Immature natural killer cell (primary cell): ENCODE data around the gene ALDH3A2. TPM values are rescaled to one million over a fixed set of nuclear protein-coding genes. Genes with fewer than 3 reads are reported as not detected.

ENCODE experiments used
- DNase-seq, 3 donors: peaks; one replicate each; pipeline ENCODE4 v3.0.0; 2022; ENCODE audit warnings: mixed read lengths in 1 of 3
- H3K27ac Mint-ChIP-seq, 6 donors: one replicate each; pipeline ENCODE4 v1.8.0; 2020; ENCODE audit warnings: mixed read lengths in 6 of 6, mild to moderate bottlenecking in 5 of 6, inconsistent platforms in 4 of 6, moderate library complexity in 3 of 6
- H3K27me3 Mint-ChIP-seq, 3 donors: one replicate each; pipeline ENCODE4 v1.8.0; 2020 to 2021; ENCODE audit warnings: low read depth in 3 of 3, mild to moderate bottlenecking in 3 of 3, mixed read lengths in 3 of 3, moderate library complexity in 3 of 3, inconsistent platforms in 1 of 3
- H3K36me3 Mint-ChIP-seq, 3 donors: one replicate each; pipeline ENCODE4 v1.8.0; 2020; ENCODE audit warnings: mixed read lengths in 3 of 3, inconsistent platforms in 2 of 3, mild to moderate bottlenecking in 2 of 3
- H3K4me1 Mint-ChIP-seq, 2 donors: one replicate each; pipeline ENCODE4 v1.8.0; 2020; ENCODE audit warnings: inconsistent platforms in 2 of 2, mild to moderate bottlenecking in 2 of 2, mixed read lengths in 2 of 2, moderate library complexity in 1 of 2
- H3K4me3 Mint-ChIP-seq, 5 donors: one replicate each; pipeline ENCODE4 v1.8.0; 2020; ENCODE audit warnings: mild to moderate bottlenecking in 5 of 5, mixed read lengths in 5 of 5, inconsistent platforms in 3 of 5, moderate library complexity in 3 of 5
- H3K9me3 Mint-ChIP-seq, 6 donors: one replicate each; pipeline ENCODE4 v1.8.0; 2020; ENCODE audit warnings: mild to moderate bottlenecking in 6 of 6, mixed read lengths in 6 of 6, inconsistent platforms in 4 of 6, moderate library complexity in 3 of 6
- polyA plus RNA-seq, 3 donors: library from polyadenylated mRNA; unstranded; fragments of 300-500 nt; fragmentation: Illumina TruSeq; gene quantifications; one replicate each; pipeline ENCODE4 v1.2.3, GENCODE V29; 2021

ALDH3A2 gene
- polyA plus RNA-seq, 3 donors from 2014 or later, result 19.8 to 37.4 (median 32.9) TPM

- H3K4me3 Mint-ChIP-seq, result no peak overlapping the region
- H3K36me3 Mint-ChIP-seq, result no peaks in the 10 kb centered on the region
- no peak for DNase-seq
- peaks cover 0 to under 1% of the 10 kb centered on the region in 2 donors for H3K4me1 Mint-ChIP-seq
- H3K9me3 Mint-ChIP-seq, result peaks cover 0 to 4% (median 0%) of the 10 kb centered on the region in 6 donors
- H3K27me3 Mint-ChIP-seq, result peaks cover 2% of the 10 kb centered on the region in 3 donors
- H3K27ac Mint-ChIP-seq, result no peak overlapping the region
Observed at GRCh38 chr17:19641687-19642372, 6.7 kb upstream of the ALDH3A2 start.

- no peaks in the 10 kb centered on the region for H3K36me3 Mint-ChIP-seq
- no peak for DNase-seq
- H3K4me3 Mint-ChIP-seq, result no peak overlapping the region
- peaks cover 6% of the 10 kb centered on the region in 2 donors for H3K4me1 Mint-ChIP-seq
- H3K27ac Mint-ChIP-seq, result no peak overlapping the region
- H3K9me3 Mint-ChIP-seq, result peaks cover 0 to 4% (median 0%) of the 10 kb centered on the region in 6 donors
- peaks cover 2% of the 10 kb centered on the region in 3 donors for H3K27me3 Mint-ChIP-seq
Observed at GRCh38 chr17:19642373-19642893, 6.1 kb upstream of the ALDH3A2 start.

GRCh38 chr17:19644493-19645210, 3.9 kb upstream of the ALDH3A2 start:
- Mint-ChIP-seq H3K4me3 (no peak overlapping the region), H3K4me1 (peaks cover 22 to 25% of the 10 kb centered on the region in 2 donors), H3K36me3 (no peaks in the 10 kb centered on the region), H3K27ac (no peak overlapping the region), H3K9me3 (peaks cover 0 to 2% (median 0%) of the 10 kb centered on the region in 6 donors), H3K27me3 (peaks cover 2 to 10% (median 7%) of the 10 kb centered on the region in 3 donors)
- DNase-seq, result no peak

- Mint-ChIP-seq H3K27me3 (peaks cover 2 to 10% (median 7%) of the 10 kb centered on the region in 3 donors), H3K27ac (peak overlapping the region in 1 of 6 donors; percentile 47), H3K4me3 (peak overlapping the region in 3 of 5 donors; percentile 12 to 67 (median 31)), H3K9me3 (no peaks in the 10 kb centered on the region), H3K36me3 (no peaks in the 10 kb centered on the region), H3K4me1 (peaks cover 28 to 36% of the 10 kb centered on the region in 2 donors)
- peak; percentile 31 to 44 (median 36) for DNase-seq
Observed at GRCh38 chr17:19645734-19646201, 2.8 kb upstream of the ALDH3A2 start.

GRCh38 chr17:19646788-19647696, 1.5 kb upstream of the ALDH3A2 start:
- Mint-ChIP-seq H3K4me1 (peaks cover 30 to 49% of the 10 kb centered on the region in 2 donors), H3K27ac (peak overlapping the region; percentile 80 to 96 (median 92)), H3K36me3 (peaks cover 0 to 3% (median 0%) of the 10 kb centered on the region in 3 donors), H3K4me3 (peak overlapping the region; percentile 94 to 98 (median 96)), H3K9me3 (no peaks in the 10 kb centered on the region), H3K27me3 (peaks cover 2 to 10% (median 7%) of the 10 kb centered on the region in 3 donors)
- peak in 1 of 3 donors; percentile 2 for DNase-seq

GRCh38 chr17:19647697-19648474, 665 bp upstream of the ALDH3A2 start:
- Mint-ChIP-seq H3K27me3 (peaks cover 2 to 10% (median 7%) of the 10 kb centered on the region in 3 donors), H3K4me3 (peak overlapping the region; percentile 94 to 98 (median 96)), H3K27ac (peak overlapping the region; percentile 80 to 96 (median 92)), H3K9me3 (no peaks in the 10 kb centered on the region), H3K4me1 (peaks cover 30 to 51% of the 10 kb centered on the region in 2 donors), H3K36me3 (peaks cover 0 to 9% (median 4%) of the 10 kb centered on the region in 3 donors)
- DNase-seq, result no peak

- peak overlapping the region; percentile 94 to 98 (median 96) for H3K4me3 Mint-ChIP-seq
- peak overlapping the region; percentile 41 to 91 (median 77) for H3K27ac Mint-ChIP-seq
- DNase-seq, result no peak
- H3K27me3 Mint-ChIP-seq, result peaks cover 2 to 10% (median 7%) of the 10 kb centered on the region in 3 donors
- no peaks in the 10 kb centered on the region for H3K9me3 Mint-ChIP-seq
- H3K4me1 Mint-ChIP-seq, result peaks cover 30 to 51% of the 10 kb centered on the region in 2 donors
- peaks cover 7 to 18% (median 8%) of the 10 kb centered on the region in 3 donors for H3K36me3 Mint-ChIP-seq
Observed at GRCh38 chr17:19649274-19649541, 657 bp downstream of the ALDH3A2 start.

- no peak for DNase-seq
- H3K4me1 Mint-ChIP-seq, result peaks cover 30 to 63% of the 10 kb centered on the region in 2 donors
- no peaks in the 10 kb centered on the region for H3K9me3 Mint-ChIP-seq
- peaks cover 2 to 10% (median 7%) of the 10 kb centered on the region in 3 donors for H3K27me3 Mint-ChIP-seq
- H3K27ac Mint-ChIP-seq, result peak overlapping the region in 2 of 6 donors; percentile 49 to 71
- peaks cover 17 to 24% (median 19%) of the 10 kb centered on the region in 3 donors for H3K36me3 Mint-ChIP-seq
- peak overlapping the region in 4 of 5 donors; percentile 50 to 96 (median 60) for H3K4me3 Mint-ChIP-seq
Observed at GRCh38 chr17:19650826-19651225, 2.3 kb downstream of the ALDH3A2 start.

GRCh38 chr17:19651451-19652238, 3.1 kb downstream of the ALDH3A2 start:
- peaks cover 0 to 10% (median 6%) of the 10 kb centered on the region in 3 donors for H3K27me3 Mint-ChIP-seq
- H3K4me3 Mint-ChIP-seq, result no peak overlapping the region
- H3K27ac Mint-ChIP-seq, result no peak overlapping the region
- peaks cover 30 to 71% of the 10 kb centered on the region in 2 donors for H3K4me1 Mint-ChIP-seq
- H3K36me3 Mint-ChIP-seq, result peaks cover 24 to 28% (median 26%) of the 10 kb centered on the region in 3 donors
- H3K9me3 Mint-ChIP-seq, result no peaks in the 10 kb centered on the region
- no peak for DNase-seq

GRCh38 chr17:19652595-19652994, 4.0 kb downstream of the ALDH3A2 start:
- Mint-ChIP-seq H3K36me3 (peaks cover 25 to 32% (median 30%) of the 10 kb centered on the region in 3 donors), H3K27me3 (peaks cover 0 to 10% (median 6%) of the 10 kb centered on the region in 3 donors), H3K4me3 (no peak overlapping the region), H3K9me3 (no peaks in the 10 kb centered on the region), H3K27ac (no peak overlapping the region), H3K4me1 (peaks cover 22 to 68% of the 10 kb centered on the region in 2 donors)
- no peak for DNase-seq

GRCh38 chr17:19654342-19654886, 5.9 kb downstream of the ALDH3A2 start:
- H3K4me1 Mint-ChIP-seq, result peaks cover 11 to 53% of the 10 kb centered on the region in 2 donors

GRCh38 chr17:19654896-19655295, 6.3 kb downstream of the ALDH3A2 start:
- no peaks in the 10 kb centered on the region for H3K27me3 Mint-ChIP-seq
- no peak overlapping the region for H3K27ac Mint-ChIP-seq
- H3K36me3 Mint-ChIP-seq, result peaks cover 31 to 46% (median 38%) of the 10 kb centered on the region in 3 donors
- H3K4me1 Mint-ChIP-seq, result peaks cover 7 to 48% of the 10 kb centered on the region in 2 donors
- H3K4me3 Mint-ChIP-seq, result no peak overlapping the region
- no peak for DNase-seq
- no peaks in the 10 kb centered on the region for H3K9me3 Mint-ChIP-seq

More at GRCh38 chr17:19654342-19654886, 5.9 kb downstream of the ALDH3A2 start:
- no peaks in the 10 kb centered on the region for H3K27me3 Mint-ChIP-seq
- no peak overlapping the region for H3K4me3 Mint-ChIP-seq
- no peak for DNase-seq
- H3K27ac Mint-ChIP-seq, result no peak overlapping the region
- no peaks in the 10 kb centered on the region for H3K9me3 Mint-ChIP-seq
- H3K36me3 Mint-ChIP-seq, result peaks cover 31 to 43% (median 38%) of the 10 kb centered on the region in 3 donors
